ENCODE data around the gene ATF7IP2. TPM values are rescaled to one million over a fixed set of nuclear protein-coding genes. Genes with fewer than 3 reads are reported as not detected.
"Not testable (repeated sequence)": the region's sequence is repeated elsewhere in the genome, so short reads cannot be mapped to it uniquely, and the experiment has no call there.

ATF7IP2 gene
- total and polyA plus RNA-seq, 2 of the 13 experiments (the other 11 are each of a cell fraction or from before 2014, with no cell fraction given) = 117 to 217 TPM

DNA sequence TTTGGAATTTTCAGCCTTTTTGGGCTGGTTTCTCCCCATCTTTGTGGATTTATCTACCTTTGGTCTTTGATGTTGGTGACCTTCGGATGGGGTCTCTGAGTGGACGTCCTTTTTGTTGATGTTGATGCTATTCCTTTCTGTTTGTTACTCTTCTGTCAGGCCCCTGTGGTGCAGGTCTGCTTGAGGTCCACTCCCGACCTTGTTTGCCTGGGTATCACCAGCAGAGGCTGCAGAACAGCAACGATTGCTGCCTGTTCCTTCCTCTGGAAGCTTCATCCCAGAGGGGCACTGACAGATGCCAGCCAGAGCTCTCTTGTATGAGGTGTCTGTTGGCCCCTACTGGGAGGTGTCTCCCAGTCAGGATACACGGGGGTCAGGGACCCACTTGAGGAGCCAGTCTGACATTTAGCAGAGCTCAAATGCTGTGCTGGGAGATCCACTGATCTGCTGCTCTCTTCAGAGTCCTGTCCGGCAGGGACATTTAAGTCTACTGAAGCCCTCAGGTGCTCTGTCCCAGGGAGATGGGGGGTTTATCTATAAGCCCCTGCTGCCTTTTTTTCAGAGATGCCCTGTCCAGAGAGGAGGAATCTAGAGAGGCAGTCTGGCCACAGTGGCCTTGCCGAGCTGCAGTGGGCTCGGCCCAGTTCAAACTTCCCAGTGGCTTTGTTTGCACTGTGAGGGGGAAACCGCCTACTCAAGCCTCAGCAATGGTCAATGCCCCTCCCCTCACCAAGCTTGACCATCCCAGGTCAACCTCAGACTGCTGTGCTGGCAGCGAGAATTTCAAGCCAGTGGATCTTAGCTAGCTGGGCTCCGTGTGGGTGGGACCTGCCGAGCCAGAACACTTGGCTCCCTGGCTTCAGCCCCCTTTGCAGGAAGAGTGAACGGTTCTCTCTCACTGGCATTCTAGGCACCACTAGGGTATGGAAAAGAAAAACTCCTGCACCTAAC, 66.6 kb downstream of the ATF7IP2 start (continued):
- TF ChIP-seq ZNF766 (CRISPR knock-in tag; IDR thresholded peaks at IDR 0.05; ENCODE audit: borderline replicate concordance) = 0 out of 2 replicates have a peak, but pooled peaks have one; percentile 44
- TF ChIP-seq EED (CRISPR knock-in tag; IDR thresholded peaks at IDR 0.05) = peak; percentile 60; the same call in 1 of the 2 replicates
- TF ChIP-seq, protein P1, sequence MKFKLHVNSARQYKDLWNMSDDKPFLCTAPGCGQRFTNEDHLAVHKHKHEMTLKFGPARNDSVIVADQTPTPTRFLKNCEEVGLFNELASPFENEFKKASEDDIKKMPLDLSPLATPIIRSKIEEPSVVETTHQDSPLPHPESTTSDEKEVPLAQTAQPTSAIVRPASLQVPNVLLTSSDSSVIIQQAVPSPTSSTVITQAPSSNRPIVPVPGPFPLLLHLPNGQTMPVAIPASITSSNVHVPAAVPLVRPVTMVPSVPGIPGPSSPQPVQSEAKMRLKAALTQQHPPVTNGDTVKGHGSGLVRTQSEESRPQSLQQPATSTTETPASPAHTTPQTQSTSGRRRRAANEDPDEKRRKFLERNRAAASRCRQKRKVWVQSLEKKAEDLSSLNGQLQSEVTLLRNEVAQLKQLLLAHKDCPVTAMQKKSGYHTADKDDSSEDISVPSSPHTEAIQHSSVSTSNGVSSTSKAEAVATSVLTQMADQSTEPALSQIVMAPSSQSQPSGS (CRISPR knock-in tag; IDR thresholded peaks at IDR 0.05) = peak; percentile 48; the same call in 1 of the 2 replicates
- TF ChIP-seq, protein P2, sequence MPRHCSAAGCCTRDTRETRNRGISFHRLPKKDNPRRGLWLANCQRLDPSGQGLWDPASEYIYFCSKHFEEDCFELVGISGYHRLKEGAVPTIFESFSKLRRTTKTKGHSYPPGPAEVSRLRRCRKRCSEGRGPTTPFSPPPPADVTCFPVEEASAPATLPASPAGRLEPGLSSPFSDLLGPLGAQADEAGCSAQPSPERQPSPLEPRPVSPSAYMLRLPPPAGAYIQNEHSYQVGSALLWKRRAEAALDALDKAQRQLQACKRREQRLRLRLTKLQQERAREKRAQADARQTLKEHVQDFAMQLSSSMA (CRISPR knock-in tag; IDR thresholded peaks at IDR 0.05) = peak; percentile 86; the same call in 1 of the 2 replicates
- peak; percentile 78 for TF ChIP-seq PHF21A (CRISPR knock-in tag; IDR thresholded peaks at IDR 0.05)
- TF ChIP-seq ZNF510 (CRISPR knock-in tag; IDR thresholded peaks at IDR 0.05; ENCODE audit: low read depth) = peak; percentile 62; the same call in 1 of the 2 replicates
- peak; percentile 51 for TF ChIP-seq PHF8 (CRISPR knock-in tag; IDR thresholded peaks at IDR 0.05)
- peak; percentile 60; the same call in 1 of the 2 replicates for TF ChIP-seq ZNF746 (CRISPR knock-in tag; IDR thresholded peaks at IDR 0.05)
- TF ChIP-seq FOXP1 (IDR thresholded peaks at IDR 0.05); EP300 (CRISPR knock-in tag; IDR thresholded peaks at IDR 0.05; ENCODE audit: borderline replicate concordance): not testable (repeated sequence)
- TF ChIP-seq FOXP1 (CRISPR knock-in tag; IDR thresholded peaks at IDR 0.05) = peak; percentile 56; the same call in 1 of the 2 replicates
- TF ChIP-seq ZBTB7B (CRISPR knock-in tag; IDR thresholded peaks at IDR 0.05) = peak; percentile 95
- TF ChIP-seq NR2F6 (IDR thresholded peaks at IDR 0.05) = peak; percentile 76
- peak; percentile 86 for TF ChIP-seq NR2F6 (CRISPR knock-in tag; IDR thresholded peaks at IDR 0.05)
- TF ChIP-seq ZNF788 (CRISPR knock-in tag; IDR thresholded peaks at IDR 0.05; ENCODE audit: borderline replicate concordance) = peak; percentile 97; the same call in 1 of the 2 replicates
- TF ChIP-seq, protein P3, sequence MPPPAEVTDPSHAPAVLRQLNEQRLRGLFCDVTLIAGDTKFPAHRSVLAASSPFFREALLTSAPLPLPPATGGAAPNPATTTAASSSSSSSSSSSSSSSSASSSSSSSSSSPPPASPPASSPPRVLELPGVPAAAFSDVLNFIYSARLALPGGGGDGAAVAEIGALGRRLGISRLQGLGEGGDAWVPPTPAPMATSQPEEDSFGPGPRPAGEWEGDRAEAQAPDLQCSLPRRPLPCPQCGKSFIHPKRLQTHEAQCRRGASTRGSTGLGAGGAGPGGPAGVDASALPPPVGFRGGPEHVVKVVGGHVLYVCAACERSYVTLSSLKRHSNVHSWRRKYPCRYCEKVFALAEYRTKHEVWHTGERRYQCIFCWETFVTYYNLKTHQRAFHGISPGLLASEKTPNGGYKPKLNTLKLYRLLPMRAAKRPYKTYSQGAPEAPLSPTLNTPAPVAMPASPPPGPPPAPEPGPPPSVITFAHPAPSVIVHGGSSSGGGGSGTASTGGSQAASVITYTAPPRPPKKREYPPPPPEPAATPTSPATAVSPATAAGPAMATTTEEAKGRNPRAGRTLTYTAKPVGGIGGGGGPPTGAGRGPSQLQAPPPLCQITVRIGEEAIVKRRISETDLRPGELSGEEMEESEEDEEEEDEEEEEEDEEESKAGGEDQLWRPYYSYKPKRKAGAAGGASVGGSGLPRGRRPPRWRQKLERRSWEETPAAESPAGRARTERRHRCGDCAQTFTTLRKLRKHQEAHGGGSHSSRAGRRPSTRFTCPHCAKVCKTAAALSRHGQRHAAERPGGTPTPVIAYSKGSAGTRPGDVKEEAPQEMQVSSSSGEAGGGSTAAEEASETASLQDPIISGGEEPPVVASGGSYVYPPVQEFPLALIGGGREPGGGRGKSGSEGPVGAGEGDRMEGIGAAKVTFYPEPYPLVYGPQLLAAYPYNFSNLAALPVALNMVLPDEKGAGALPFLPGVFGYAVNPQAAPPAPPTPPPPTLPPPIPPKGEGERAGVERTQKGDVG (CRISPR knock-in tag; IDR thresholded peaks at IDR 0.05; ENCODE audit: borderline replicate concordance) = peak; percentile 59; the same call in 1 of the 2 replicates
- peak; percentile 81 for TF ChIP-seq KDM6A (CRISPR knock-in tag; IDR thresholded peaks at IDR 0.05; ENCODE audit: low read depth)
- peak; percentile 86 for TF ChIP-seq HDAC1 (CRISPR knock-in tag; IDR thresholded peaks at IDR 0.05)
- 0 out of 2 replicates have a peak, but pooled peaks have one; percentile 7 for TF ChIP-seq JUN (CRISPR knock-in tag; IDR thresholded peaks at IDR 0.05)
- TF ChIP-seq ZNF781 (CRISPR knock-in tag; IDR thresholded peaks at IDR 0.05; ENCODE audit: borderline replicate concordance, not compliant biosample characterization) = peak; percentile 89
- TF ChIP-seq NCOA2 (CRISPR knock-in tag; IDR thresholded peaks at IDR 0.05) = peak; percentile 75
- TF ChIP-seq HES4 (CRISPR knock-in tag; IDR thresholded peaks at IDR 0.05; ENCODE audit: borderline replicate concordance) = 0 out of 2 replicates have a peak, but pooled peaks have one; percentile 17
- TF ChIP-seq, protein P4, sequence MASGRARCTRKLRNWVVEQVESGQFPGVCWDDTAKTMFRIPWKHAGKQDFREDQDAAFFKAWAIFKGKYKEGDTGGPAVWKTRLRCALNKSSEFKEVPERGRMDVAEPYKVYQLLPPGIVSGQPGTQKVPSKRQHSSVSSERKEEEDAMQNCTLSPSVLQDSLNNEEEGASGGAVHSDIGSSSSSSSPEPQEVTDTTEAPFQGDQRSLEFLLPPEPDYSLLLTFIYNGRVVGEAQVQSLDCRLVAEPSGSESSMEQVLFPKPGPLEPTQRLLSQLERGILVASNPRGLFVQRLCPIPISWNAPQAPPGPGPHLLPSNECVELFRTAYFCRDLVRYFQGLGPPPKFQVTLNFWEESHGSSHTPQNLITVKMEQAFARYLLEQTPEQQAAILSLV (CRISPR knock-in tag; IDR thresholded peaks at IDR 0.05; ENCODE audit: borderline replicate concordance) = peak; percentile 86; the same call in 1 of the 2 replicates
- peak in 1 of 2 experiments; percentile 67; a peak in 1 of 4 replicates for TF ChIP-seq EP300 (IDR thresholded peaks at IDR 0.05; ENCODE audit: low read depth in 2 of 2, low read length in 2 of 2)
